Testis (tissue), 2 donors: ENCODE measurements around the gene RBM11.

Experiments used
- POLR2A ChIP-seq: fragments of 450-650 bp; IDR thresholded peaks from one replicate; pipeline ENCODE4 v1.6.1; 2017; ENCODE audit warnings: antibody characterized with exemption, mild to moderate bottlenecking, moderate library complexity
- TF ChIP-seq, protein P1 (sequence below), 3 experiments: fragments of 450-650 bp in 2 of 3; fragments of 200-600 bp in 1 of 3; sonication (generic) in 1 of 3; IDR thresholded peaks; one replicate each; pipeline ENCODE4 v1.5.1; 2016 to 2019; ENCODE audit warnings: antibody characterized with exemption in 3 of 3, mild to moderate bottlenecking in 2 of 3, moderate library complexity in 1 of 3

- TF ChIP-seq, protein P1, sequence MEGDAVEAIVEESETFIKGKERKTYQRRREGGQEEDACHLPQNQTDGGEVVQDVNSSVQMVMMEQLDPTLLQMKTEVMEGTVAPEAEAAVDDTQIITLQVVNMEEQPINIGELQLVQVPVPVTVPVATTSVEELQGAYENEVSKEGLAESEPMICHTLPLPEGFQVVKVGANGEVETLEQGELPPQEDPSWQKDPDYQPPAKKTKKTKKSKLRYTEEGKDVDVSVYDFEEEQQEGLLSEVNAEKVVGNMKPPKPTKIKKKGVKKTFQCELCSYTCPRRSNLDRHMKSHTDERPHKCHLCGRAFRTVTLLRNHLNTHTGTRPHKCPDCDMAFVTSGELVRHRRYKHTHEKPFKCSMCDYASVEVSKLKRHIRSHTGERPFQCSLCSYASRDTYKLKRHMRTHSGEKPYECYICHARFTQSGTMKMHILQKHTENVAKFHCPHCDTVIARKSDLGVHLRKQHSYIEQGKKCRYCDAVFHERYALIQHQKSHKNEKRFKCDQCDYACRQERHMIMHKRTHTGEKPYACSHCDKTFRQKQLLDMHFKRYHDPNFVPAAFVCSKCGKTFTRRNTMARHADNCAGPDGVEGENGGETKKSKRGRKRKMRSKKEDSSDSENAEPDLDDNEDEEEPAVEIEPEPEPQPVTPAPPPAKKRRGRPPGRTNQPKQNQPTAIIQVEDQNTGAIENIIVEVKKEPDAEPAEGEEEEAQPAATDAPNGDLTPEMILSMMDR (IDR thresholded peaks at IDR 0.05), result no peak
- no peak for TF ChIP-seq POLR2A
Observed at GRCh38 chr21:14215971-14216641, at the start of gene RBM11.
